Hepatocyte (in vitro differentiated cells): ENCODE data around the gene MTNR1B.

Experiments
- EZH2 ChIP-seq: fragments of 200-600 bp; sonication (generic); IDR thresholded peaks from 2 replicates; pipeline ENCODE4 v1.6.1; 2016; ENCODE audit warnings: antibody characterized with exemption, mild to moderate bottlenecking, borderline replicate concordance
- TF ChIP-seq, protein P1 (sequence below): fragments of 200-600 bp; sonication (generic); IDR thresholded peaks from 2 replicates; pipeline ENCODE4 v1.5.1; 2016; ENCODE audit warnings: antibody characterized with exemption, mild to moderate bottlenecking; ENCODE audit not compliant: poor library complexity

- no peak for TF ChIP-seq EZH2
- TF ChIP-seq, protein P1, sequence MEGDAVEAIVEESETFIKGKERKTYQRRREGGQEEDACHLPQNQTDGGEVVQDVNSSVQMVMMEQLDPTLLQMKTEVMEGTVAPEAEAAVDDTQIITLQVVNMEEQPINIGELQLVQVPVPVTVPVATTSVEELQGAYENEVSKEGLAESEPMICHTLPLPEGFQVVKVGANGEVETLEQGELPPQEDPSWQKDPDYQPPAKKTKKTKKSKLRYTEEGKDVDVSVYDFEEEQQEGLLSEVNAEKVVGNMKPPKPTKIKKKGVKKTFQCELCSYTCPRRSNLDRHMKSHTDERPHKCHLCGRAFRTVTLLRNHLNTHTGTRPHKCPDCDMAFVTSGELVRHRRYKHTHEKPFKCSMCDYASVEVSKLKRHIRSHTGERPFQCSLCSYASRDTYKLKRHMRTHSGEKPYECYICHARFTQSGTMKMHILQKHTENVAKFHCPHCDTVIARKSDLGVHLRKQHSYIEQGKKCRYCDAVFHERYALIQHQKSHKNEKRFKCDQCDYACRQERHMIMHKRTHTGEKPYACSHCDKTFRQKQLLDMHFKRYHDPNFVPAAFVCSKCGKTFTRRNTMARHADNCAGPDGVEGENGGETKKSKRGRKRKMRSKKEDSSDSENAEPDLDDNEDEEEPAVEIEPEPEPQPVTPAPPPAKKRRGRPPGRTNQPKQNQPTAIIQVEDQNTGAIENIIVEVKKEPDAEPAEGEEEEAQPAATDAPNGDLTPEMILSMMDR = no peak
These were observed 37.6 kb upstream of the MTNR1B start for GRCh38 chr11:92931746-92932422.
